ENCODE measurements around the gene ADAMTSL1.
"Not testable (repeated sequence)": the region's sequence is repeated elsewhere in the genome, so short reads cannot be mapped to it uniquely, and the experiment has no call there.

ADAMTSL1 gene

GRCh38 chr9:18869725-18870124 is 395.8 kb downstream of the ADAMTSL1 start:
- DNase-seq: no peak
- in situ Hi-C loops (cut with HindIII; ENCODE audit: low pct_ligation_motif_present, low pct_unique_long_range_greater_than_20kb, low sequenced_read_pairs): no loop called here

GRCh38 chr9:18874069-18874468 is 400.1 kb downstream of the ADAMTSL1 start:
- in situ Hi-C loops (cut with HindIII; ENCODE audit: low pct_ligation_motif_present, low pct_unique_long_range_greater_than_20kb, low sequenced_read_pairs): no loop called here

GRCh38 chr9:18874990-18875389 is 401.0 kb downstream of the ADAMTSL1 start:
- in situ Hi-C loops (cut with HindIII; ENCODE audit: low pct_ligation_motif_present, low pct_unique_long_range_greater_than_20kb, low sequenced_read_pairs); DNase-seq: not testable (repeated sequence)

More at GRCh38 chr9:18874069-18874468, 400.1 kb downstream of the ADAMTSL1 start:
- DNase-seq: no peak

- DNase-seq: no peak
- in situ Hi-C loops (cut with HindIII; ENCODE audit: low pct_ligation_motif_present, low pct_unique_long_range_greater_than_20kb, low sequenced_read_pairs): no loop called here
Measured at GRCh38 chr9:18877984-18878383, 404.0 kb downstream of the ADAMTSL1 start.

GRCh38 chr9:18881758-18882157 is 407.8 kb downstream of the ADAMTSL1 start:
- in situ Hi-C loops (cut with HindIII; ENCODE audit: low pct_ligation_motif_present, low pct_unique_long_range_greater_than_20kb, low sequenced_read_pairs): no loop called here
- DNase-seq: no peak

- in situ Hi-C loops (cut with HindIII; ENCODE audit: low pct_ligation_motif_present, low pct_unique_long_range_greater_than_20kb, low sequenced_read_pairs): no loop called here
- no peak for DNase-seq
Measured at GRCh38 chr9:18887546-18887945, 413.6 kb downstream of the ADAMTSL1 start.

GRCh38 chr9:18888290-18888689 is 414.3 kb downstream of the ADAMTSL1 start:
- no peak for DNase-seq
- in situ Hi-C loops (cut with HindIII; ENCODE audit: low pct_ligation_motif_present, low pct_unique_long_range_greater_than_20kb, low sequenced_read_pairs): no loop called here

GRCh38 chr9:18889550-18889949 is 415.6 kb downstream of the ADAMTSL1 start:
- no peak for DNase-seq

GRCh38 chr9:18890372-18890771 is 416.4 kb downstream of the ADAMTSL1 start:
- in situ Hi-C loops (cut with HindIII; ENCODE audit: low pct_ligation_motif_present, low pct_unique_long_range_greater_than_20kb, low sequenced_read_pairs): no loop called here
- no peak for DNase-seq

More at GRCh38 chr9:18889550-18889949, 415.6 kb downstream of the ADAMTSL1 start:
- in situ Hi-C loops (cut with HindIII; ENCODE audit: low pct_ligation_motif_present, low pct_unique_long_range_greater_than_20kb, low sequenced_read_pairs): no loop called here

GRCh38 chr9:18891946-18892670 is 418.2 kb downstream of the ADAMTSL1 start:
- DNase-seq: no peak

GRCh38 chr9:18893046-18893445 is 419.1 kb downstream of the ADAMTSL1 start:
- in situ Hi-C loops (cut with HindIII; ENCODE audit: low pct_ligation_motif_present, low pct_unique_long_range_greater_than_20kb, low sequenced_read_pairs): no loop called here
- DNase-seq: no peak

More at GRCh38 chr9:18891946-18892670, 418.2 kb downstream of the ADAMTSL1 start:
- in situ Hi-C loops (cut with HindIII; ENCODE audit: low pct_ligation_motif_present, low pct_unique_long_range_greater_than_20kb, low sequenced_read_pairs): no loop called here

GRCh38 chr9:18893491-18893890 is 419.5 kb downstream of the ADAMTSL1 start:
- in situ Hi-C loops (cut with HindIII; ENCODE audit: low pct_ligation_motif_present, low pct_unique_long_range_greater_than_20kb, low sequenced_read_pairs): no loop called here
- no peak for DNase-seq

GRCh38 chr9:18896004-18896403 is 422.1 kb downstream of the ADAMTSL1 start:
- DNase-seq: no peak
- in situ Hi-C loops (cut with HindIII; ENCODE audit: low pct_ligation_motif_present, low pct_unique_long_range_greater_than_20kb, low sequenced_read_pairs): no loop called here

- DNase-seq: no peak
- in situ Hi-C loops (cut with HindIII; ENCODE audit: low pct_ligation_motif_present, low pct_unique_long_range_greater_than_20kb, low sequenced_read_pairs): no loop called here
Measured at GRCh38 chr9:18896531-18897179, 422.7 kb downstream of the ADAMTSL1 start.

- in situ Hi-C loops (cut with HindIII; ENCODE audit: low pct_ligation_motif_present, low pct_unique_long_range_greater_than_20kb, low sequenced_read_pairs): no loop called here
- no peak for DNase-seq
Measured at GRCh38 chr9:18903450-18903849, 429.5 kb downstream of the ADAMTSL1 start.

GRCh38 chr9:18905028-18905882 is 431.3 kb downstream of the ADAMTSL1 start:
- peak; percentile 54 for DNase-seq
- in situ Hi-C loops (cut with HindIII; ENCODE audit: low pct_ligation_motif_present, low pct_unique_long_range_greater_than_20kb, low sequenced_read_pairs): no loop called here

GRCh38 chr9:18905883-18906629 is 432.1 kb downstream of the ADAMTSL1 start:
- no peak for DNase-seq
- in situ Hi-C loops (cut with HindIII; ENCODE audit: low pct_ligation_motif_present, low pct_unique_long_range_greater_than_20kb, low sequenced_read_pairs): no loop called here

- in situ Hi-C loops (cut with HindIII; ENCODE audit: low pct_ligation_motif_present, low pct_unique_long_range_greater_than_20kb, low sequenced_read_pairs): no loop called here
- peak; percentile 56 for DNase-seq
Measured at GRCh38 chr9:18906656-18907395, 432.9 kb downstream of the ADAMTSL1 start.

All from ACHN (cell line).